ENCODE results near the gene CLEC7A. TPM values are rescaled to one million over a fixed set of nuclear protein-coding genes. Genes with fewer than 3 reads are reported as not detected.

The CLEC7A gene
- total RNA-seq: 3.6 TPM

GRCh38 chr12:10130042-10130441 lies at the start of gene CLEC7A:
CLEC7A (minus strand) TSS chr12:10130199; CDS start chr12:10130082, 117 bp downstream.
- peak; percentile 13 for DNase-seq

DNA sequence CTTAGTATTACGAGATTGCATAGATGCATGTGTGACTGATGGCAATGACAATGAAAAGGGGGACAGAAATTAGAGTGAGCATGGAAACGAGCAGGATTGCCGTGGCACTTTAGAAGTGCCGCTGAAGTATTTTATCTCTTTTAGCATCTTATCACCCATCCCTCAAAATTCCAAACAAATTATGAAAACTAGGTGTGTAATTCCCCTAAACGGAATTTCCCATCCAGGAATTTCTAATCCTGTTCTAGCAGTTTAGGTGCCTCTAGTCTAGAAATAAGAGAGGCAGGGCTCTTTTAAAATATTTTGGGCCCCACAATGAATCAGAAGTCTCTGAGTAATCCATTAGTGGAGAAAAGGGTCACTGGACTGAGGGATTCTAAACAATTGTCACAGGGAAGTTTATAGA lies 49.8 kb upstream of the CLEC7A start:
- DNase-seq: no peak

DNA sequence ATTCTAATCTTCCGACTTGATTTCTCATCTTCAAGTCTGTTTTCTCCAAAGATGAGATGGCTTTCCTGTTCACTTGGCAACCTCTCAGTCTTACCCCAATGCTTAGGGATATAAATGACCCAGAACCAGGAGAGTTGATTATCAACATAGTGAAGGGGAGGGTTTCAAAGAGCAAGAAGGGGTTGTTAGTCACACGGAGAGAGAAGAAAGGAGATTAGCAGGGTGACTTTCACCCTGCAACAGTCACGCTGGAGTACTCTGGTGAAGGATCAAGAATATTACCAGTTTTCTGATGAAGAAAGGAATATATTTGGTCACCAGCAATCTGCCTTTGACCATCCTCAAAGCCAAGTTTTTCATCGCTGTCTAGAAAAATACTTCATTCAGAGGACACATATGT lies 48.8 kb upstream of the CLEC7A start, which contains the start of gene TMEM52B:
Gene TMEM52B, plus strand, starts transcription at position 212 of the 400 bp plus-strand sequence. CDS start 543 bp downstream, outside the sequence.
- DNase-seq: no peak

DNA sequence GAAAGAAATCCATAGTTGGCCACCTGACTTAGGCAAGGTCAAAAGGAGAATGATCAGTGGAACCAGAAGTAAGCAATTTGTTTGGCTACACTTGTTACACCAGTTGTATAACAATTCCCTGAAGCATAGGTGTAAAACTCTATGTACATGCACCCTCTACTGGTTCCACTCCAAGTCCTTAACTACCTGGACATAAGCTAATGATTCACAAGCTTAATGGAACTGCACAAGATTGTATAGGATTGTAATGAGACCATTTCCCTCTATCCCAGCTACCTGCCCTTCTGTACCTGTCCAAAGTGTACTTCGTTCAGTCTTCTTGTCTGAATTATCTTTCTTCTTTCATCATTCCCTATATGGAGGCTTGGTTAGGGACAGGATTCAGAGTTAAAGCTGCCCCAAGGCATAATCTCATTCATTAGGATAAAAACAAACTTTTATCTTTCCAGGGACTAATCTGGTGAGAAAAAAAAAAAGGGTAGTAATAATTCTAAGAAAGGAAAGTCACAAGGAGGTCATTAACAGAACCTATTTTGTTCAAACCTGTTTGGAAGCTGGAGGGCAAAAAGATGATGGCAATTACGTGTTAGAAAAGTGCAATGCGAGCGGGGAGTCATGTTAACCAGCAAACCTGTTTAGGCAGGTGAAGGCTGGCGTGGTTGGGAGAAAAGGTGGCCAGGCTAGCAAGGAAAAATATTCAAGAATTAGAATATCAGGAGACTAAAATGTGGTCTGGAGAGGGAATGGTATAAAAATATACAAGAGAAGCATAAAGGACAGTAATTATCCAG lies 46.0 kb upstream of the CLEC7A start:
- peak; percentile 34 for DNase-seq

DNA sequence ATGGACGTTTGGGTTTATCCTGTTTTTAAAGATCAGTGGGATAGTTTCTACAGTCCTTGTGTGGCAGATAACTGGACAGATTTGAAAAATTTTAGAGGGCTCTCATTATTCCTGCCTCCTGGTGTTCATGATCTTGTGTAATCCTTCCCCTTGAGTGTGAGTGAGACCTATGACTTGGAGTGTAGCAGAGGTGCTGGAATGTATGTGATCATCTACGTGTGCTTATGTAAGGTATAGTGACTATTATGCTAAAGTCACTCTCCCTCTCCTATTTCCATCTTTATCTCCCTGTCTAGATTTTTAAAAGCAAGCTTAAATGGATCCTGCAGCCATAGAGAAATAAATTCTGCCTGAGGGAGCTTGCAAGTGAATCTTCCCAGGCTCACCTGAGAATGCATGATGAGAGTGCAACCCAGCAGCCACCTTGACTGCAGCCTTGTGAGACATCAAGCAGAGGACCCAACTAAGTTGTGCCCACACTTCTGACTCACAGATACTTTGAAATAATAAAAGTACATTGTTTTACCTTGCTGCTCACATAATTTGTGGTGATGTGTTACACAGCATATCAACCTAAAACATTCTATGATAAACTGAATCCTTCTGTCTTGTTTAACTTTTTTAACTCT lies 45.1 kb upstream of the CLEC7A start:
- DNase-seq: no peak

- DNase-seq: no peak
Measured at GRCh38 chr12:10171973-10172728, 42.2 kb upstream of the CLEC7A start, which contains the start of gene OLR1. OLR1 (minus strand) TSS chr12:10172132; CDS start chr12:10172077, 55 bp downstream.

- no peak for DNase-seq
Measured at GRCh38 chr12:10170216-10170615, 40.2 kb upstream of the CLEC7A start.

GRCh38 chr12:10169104-10169503 lies 39.1 kb upstream of the CLEC7A start:
- DNase-seq: no peak

DNA sequence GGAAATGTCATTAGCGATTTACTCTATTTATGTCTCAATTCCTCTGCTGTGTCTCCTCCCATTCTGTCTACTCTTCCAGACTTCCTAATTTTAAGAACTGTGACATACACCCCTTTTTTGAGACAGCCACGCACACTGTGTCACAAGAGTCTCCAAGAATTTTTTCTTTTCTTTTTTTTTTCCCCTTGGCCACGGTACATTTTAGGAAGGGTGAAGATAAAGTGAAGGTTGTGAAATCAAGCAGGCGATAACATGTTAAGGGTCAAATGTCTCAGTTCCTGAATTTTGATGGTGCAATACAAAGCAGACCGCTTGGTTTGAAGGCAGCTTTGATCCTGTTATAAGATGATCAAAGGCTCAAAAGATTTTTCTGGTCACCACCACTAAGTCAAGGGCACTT lies 37.6 kb upstream of the CLEC7A start:
- no peak for DNase-seq

DNA sequence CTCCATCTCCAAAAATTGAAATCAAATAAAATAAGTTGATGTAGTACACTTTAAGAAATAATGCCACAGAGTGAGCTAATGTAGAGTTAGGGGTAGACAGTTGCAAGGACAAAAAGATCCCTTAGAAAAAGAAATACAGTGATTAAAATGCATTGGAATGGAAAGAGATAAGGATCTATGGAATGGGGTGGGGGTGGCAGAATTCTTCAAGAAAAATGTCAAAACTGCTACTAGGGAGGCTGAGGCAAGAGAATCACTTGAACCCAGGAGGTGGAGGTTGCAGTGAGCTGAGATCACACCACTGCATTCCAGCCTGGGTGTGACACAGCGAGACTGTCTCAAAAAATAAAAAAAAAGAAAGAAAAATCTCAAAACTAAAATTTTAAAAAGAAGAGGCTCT lies 35.4 kb upstream of the CLEC7A start:
- DNase-seq: no peak

DNA sequence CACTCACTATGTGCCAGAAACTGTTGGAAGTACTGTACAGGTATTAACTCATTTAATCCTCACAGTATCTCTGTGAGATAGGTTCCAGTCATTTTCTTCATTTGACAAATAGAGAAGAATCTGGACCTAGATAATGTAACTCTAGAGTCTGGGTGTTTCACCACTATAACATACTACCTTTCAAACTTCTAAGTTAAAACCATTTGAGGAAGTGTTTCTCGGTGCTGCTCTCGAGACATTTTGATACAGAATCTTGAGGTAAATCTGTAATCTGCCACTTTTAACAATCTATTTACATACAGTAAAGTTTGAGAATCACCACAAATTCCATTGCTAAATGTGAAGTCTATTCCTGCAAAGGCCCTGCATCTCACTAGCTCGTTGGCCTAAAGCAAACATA lies 33.1 kb upstream of the CLEC7A start:
- no peak for DNase-seq

DNA sequence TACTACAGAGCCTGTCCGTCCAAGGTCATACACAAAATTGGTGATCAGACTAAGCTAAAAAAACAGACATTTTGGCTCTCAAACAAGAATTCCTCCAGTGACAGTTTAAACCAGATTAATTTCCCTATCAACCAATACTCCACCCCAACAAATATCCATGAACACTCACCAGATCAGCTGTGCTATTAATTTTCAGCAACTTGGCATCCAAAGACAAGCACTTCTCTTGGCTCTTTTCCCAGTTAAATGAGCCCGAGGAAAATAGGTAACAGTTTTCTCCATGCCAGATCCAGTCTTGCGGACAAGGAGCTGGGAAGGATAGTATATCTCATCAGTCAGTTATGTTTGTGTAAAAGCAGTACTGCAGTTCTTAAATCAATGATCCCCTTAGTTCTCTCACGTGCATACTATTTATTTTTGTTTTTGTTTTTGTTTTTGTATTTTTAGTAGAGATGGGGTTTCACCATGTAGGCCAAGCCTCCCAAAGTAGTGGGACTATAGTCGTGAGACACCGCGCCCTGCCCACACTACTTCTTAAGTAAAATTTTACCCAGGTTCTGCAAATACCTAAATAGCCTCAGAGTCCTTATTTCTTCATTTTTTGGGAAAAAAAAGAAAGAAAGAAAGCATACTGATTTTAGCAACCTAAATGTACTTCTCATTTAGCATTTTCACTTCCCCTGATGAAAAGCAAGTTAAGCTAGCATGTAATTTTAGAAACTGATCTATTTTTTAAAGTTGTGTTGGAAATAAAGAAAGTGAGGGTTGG lies 30.8 kb upstream of the CLEC7A start:
- DNase-seq: no peak

DNA sequence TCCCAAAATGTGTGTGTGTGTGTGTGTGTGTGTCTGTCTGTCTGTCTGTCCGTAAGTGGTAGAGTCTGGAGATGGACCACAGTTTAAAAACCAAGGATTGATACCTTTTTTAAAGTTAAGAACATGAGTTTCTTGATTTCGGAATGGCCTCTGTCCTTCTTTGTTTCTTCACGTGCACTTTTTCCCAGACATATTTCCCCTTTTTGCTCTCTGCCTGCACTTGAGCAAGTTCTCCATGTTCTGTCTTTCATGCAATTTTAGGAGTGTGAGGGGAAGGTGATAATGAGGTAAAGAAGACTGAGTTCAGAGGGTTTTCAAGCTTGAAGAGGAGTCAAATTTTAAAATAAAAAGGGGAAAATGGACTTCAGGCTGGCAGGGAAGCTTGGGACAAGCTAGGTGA lies 29.3 kb upstream of the CLEC7A start:
- no peak for DNase-seq

DNA sequence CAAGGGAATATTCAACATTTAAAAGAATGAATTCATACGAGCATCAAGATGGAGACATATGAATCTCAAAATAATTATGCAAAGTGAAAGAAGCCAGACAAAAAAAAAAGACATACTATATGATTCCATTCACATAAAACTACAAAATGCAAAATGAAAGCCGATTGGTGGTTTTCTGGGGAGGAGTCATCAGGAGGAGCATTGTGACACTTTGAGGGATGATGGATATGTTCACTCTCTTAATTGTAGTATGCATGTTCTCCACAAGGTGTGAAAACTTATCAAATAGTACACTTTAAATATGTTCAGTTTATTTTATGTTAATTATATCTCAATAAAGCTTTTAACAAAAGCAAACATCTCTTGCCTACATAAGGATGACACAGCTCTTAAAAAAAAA lies 28.4 kb upstream of the CLEC7A start:
- no peak for DNase-seq

DNA sequence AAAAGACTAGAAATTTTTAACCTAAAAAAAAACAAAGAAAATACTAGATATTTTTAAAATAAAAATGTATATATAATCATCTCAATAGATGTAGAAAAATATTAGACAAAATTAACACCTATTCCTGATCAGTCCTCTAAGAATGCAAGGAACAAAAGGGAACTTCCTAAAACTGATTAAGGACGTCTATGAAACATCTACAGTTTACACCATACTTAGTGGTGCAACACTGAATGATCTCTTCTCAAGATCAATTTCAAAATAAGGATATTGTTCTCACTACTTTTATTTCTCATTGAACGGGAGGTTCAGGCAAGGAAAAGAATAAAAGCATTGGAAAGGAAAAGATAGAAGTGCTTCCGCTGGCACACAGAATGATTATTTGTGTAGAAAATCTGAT lies 26.0 kb upstream of the CLEC7A start:
- DNase-seq: no peak

GRCh38 chr12:10154145-10154496 lies 24.1 kb upstream of the CLEC7A start:
- DNase-seq: no peak

DNA sequence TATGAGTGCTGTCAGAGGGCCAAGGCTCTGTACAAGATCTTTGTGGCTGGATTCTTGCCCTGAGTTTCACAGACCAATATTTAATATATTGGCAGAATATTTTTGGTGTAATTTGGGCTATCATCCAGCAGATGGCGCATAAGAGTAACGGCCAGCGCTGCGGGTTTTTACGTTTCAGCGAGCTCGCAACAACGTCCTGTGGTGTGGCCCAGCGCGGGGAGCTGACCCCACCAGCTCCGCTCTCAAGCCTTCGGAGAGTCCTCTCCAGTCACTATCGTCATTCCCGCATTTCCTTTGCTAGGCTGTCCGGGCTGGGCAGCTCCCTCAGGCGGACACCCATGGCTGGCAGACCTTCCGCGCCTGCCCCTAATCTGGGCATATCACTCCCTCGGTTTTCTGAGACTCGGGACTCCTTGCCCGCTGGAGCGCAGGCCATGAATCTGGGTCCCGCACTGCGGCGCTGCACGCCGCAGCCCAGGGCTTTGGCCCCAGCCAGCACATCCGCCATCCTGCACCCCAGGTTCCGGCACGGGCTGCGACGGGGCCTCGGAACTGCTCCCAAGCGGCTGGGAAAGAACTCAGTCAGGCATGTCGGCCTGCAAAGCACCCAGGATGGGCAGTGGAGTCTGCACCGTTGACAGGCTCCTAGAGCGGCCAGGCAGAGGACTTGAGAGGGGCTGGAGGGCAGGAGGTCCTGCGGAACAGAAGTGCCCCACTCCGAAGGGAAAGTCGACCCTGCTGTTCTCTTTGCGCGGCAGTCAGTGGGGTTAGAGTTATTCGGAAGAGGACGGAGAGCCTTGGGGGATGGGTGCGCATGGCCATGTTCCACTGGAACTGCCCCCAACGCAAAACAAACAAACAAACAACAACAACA lies 23.5 kb upstream of the CLEC7A start:
- peak; percentile 86 for DNase-seq

DNA sequence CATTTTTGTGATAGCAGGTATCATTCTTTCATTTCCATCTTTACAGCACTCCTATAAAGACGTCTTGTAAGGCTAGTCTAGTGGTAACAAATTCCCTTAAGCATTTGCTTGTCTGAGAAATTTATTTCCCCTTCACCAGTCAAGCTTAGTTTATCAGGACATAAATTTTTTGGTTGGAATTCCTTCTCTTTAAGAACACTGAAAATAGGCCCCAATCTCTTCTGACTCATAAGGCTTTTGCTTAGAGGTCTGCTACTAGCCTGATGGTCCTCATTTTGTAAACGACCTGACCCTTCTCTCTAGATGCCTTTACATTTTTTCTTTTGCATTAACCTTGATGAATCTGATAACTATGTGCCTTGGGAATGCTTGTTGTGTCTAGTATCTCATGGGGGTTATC lies 21.6 kb upstream of the CLEC7A start:
- no peak for DNase-seq

GRCh38 chr12:10147714-10148403 lies 17.9 kb upstream of the CLEC7A start:
- DNase-seq: no peak

- DNase-seq: no peak
Measured at GRCh38 chr12:10142976-10143589, 13.1 kb upstream of the CLEC7A start.

All from tongue (tissue), 2 donors.